Hematopoietic multipotent progenitor cell treated with erythropoietin and hydrocortisone succinate and interleukin-3 and kit ligand, for 8 days (in vitro differentiated cells): ENCODE data around the gene OR52B4.
"Not testable (repeated sequence)": the region's sequence is repeated elsewhere in the genome, so short reads cannot be mapped to it uniquely, and the experiment has no call there.

ENCODE experiments used
- DNase-seq: peaks from one replicate; pipeline ENCODE4 v3.0.0-alpha.2; 2015

Gene OR52B4

GRCh38 chr11:4368286-4368685, at the start of gene OR52B4:
OR52B4 (minus strand) TSS chr11:4368386; CDS start chr11:4368295, 91 bp downstream.
- DNase-seq: no peak

GRCh38 chr11:4416816-4417215, 48.6 kb upstream of the OR52B4 start:
- DNase-seq: no peak

GRCh38 chr11:4416306-4416705, 48.1 kb upstream of the OR52B4 start:
- DNase-seq: no peak

GRCh38 chr11:4406206-4406605, 38.0 kb upstream of the OR52B4 start:
- DNase-seq: not testable (repeated sequence)

- DNase-seq: no peak
Measured at GRCh38 chr11:4393858-4394223, 25.7 kb upstream of the OR52B4 start.

GRCh38 chr11:4393209-4393857, 25.1 kb upstream of the OR52B4 start, which contains the start of gene TRIM21:
TRIM21 (minus strand) TSS chr11:4393702; CDS start chr11:4390409, 3,293 bp downstream.
- peak; percentile 92 for DNase-seq

- no peak for DNase-seq
Measured at GRCh38 chr11:4388221-4388620, 20.0 kb upstream of the OR52B4 start.

GRCh38 chr11:4385978-4386740, 18.0 kb upstream of the OR52B4 start:
- no peak for DNase-seq

- DNase-seq: peak; percentile 84
Measured at GRCh38 chr11:4381901-4382300, 13.7 kb upstream of the OR52B4 start.

GRCh38 chr11:4375431-4376140, 7.4 kb upstream of the OR52B4 start:
- no peak for DNase-seq

GRCh38 chr11:4370166-4370565, 2.0 kb upstream of the OR52B4 start:
- DNase-seq: no peak

GRCh38 chr11:4348142-4348541, 20.0 kb downstream of the OR52B4 start:
- DNase-seq: not testable (repeated sequence)

GRCh38 chr11:4345366-4345765, 22.8 kb downstream of the OR52B4 start:
- not testable (repeated sequence) for DNase-seq

GRCh38 chr11:4334356-4334755, 33.8 kb downstream of the OR52B4 start:
- DNase-seq: not testable (repeated sequence)
